Hematopoietic multipotent progenitor cell (in vitro differentiated cells): ENCODE data around the gene TGM4. TPM values are rescaled to one million over a fixed set of nuclear protein-coding genes. Genes with fewer than 3 reads are reported as not detected.

ENCODE experiments used
- DNase-seq, 3 donors: peaks; one replicate each; pipeline ENCODE4 v3.0.0-alpha.2; 2011 to 2015; ENCODE audit warnings: low read depth in 2 of 3, low spot score in 2 of 3
- total RNA-seq: library from RNA; depleted of rRNA; stranded (reverse); fragments of >200 nt; gene quantifications from one replicate; pipeline ENCODE4 v1.2.3, GENCODE V29; 2012

The TGM4 gene
- total RNA-seq, 1 donor = not detected

- peak; percentile 33 to 72 (median 57) for DNase-seq
These were observed 39.6 kb downstream of the TGM4 start for GRCh38 chr3:44913868-44914468.

- no peak for DNase-seq
These were observed 40.5 kb downstream of the TGM4 start for GRCh38 chr3:44914936-44915335.

GRCh38 chr3:44915702-44916438 lies 41.5 kb downstream of the TGM4 start:
- DNase-seq = peak in 1 of 3 donors; percentile 2

DNA sequence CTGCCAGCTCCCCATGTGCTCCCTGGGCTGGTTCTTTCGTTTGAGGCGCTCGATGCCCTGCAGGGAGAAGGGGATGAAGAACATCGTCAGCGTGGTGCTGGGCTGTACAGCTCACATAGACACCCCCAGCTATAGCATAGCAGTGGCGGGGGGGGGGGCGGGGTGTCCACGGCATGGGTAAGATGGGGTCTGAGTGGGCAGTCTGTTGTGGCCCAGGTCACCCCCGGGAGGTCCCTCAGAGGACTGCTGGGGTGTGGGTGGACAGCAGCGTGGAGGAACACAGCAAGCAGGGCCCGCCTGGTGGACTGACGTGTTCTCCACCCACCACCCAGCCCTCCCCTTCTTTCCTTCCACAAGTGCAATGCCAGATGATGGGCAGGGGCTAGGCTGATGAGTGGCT lies 43.7 kb downstream of the TGM4 start:
- no peak for DNase-seq

GRCh38 chr3:44918581-44918980 lies 44.2 kb downstream of the TGM4 start:
- DNase-seq = no peak

GRCh38 chr3:44920081-44920480 lies 45.7 kb downstream of the TGM4 start:
- no peak for DNase-seq

DNA sequence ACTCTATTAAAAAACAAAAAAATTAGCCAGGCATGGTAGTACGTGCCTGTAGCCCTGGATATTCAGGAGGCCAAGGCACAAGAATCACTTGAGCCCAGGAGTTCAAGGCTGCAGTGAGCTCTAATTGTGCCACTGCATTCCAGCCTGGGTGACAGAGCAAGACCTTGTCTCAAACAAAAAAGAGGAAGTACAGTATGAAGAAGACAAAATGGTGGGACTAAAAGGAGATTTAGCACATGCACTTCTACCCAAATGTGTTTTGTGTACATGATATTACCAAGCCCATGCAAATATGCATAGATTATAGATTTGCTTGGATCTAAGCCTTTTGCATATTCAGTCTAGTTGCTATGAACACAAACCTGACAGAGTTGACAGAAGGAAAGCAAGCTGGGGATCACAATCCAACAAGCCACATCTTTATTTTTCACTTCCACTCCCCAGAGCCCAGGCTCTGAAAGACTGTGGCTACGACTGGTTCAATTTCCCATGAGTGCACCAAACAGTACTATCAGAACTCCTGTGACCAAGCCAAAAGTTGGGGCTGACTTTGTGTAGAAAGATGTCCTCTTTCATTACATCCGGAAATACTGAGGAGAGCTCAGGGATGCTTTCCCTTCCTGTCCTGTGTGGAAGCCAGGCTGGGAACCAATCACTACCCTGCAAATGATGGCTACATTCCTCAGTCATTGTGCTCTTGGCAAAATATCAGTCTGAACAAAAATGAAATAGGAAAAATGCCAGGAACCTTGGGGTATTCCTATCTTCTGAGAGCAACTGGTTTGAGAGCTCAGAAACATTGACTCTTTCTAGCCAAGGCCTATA lies 49.4 kb downstream of the TGM4 start:
- peak in 1 of 3 donors; percentile 19 for DNase-seq

DNA sequence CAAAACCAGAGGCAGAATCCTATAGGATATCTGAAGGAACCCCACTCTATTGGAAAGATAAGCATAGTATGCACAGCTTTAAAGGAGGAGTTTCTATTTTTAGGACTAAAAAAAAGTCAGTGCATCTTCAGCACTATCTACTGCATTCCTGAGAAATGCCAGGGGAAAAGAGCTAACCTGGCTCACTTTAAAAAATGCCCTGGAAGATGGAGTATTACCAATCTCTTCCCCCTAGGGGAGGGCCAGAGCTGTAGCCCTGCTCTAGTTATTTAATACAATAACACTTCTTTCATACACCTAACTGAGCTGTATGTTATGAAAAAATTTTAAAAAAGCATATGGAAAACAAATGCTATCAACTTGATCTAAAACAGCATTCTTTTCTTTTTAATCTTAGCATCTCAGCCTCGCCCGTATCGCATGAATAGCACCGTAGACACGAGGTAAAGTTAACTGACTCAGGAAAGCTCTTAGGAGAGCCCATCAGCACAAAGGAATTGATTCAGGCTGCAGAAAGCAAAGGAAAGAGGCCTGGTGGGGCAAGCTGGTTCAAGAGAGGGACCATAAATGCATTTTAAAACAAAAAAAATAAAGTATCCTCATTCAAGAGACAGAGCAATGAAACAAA lies 50.2 kb downstream of the TGM4 start:
- DNase-seq = no peak

GRCh38 chr3:44926172-44926571 lies 51.8 kb downstream of the TGM4 start:
- DNase-seq = no peak

GRCh38 chr3:44926921-44927320 lies 52.5 kb downstream of the TGM4 start:
- DNase-seq = peak in 2 of 3 donors; percentile 18

- DNase-seq = no peak
These were observed 53.0 kb downstream of the TGM4 start for GRCh38 chr3:44927371-44927770.

DNA sequence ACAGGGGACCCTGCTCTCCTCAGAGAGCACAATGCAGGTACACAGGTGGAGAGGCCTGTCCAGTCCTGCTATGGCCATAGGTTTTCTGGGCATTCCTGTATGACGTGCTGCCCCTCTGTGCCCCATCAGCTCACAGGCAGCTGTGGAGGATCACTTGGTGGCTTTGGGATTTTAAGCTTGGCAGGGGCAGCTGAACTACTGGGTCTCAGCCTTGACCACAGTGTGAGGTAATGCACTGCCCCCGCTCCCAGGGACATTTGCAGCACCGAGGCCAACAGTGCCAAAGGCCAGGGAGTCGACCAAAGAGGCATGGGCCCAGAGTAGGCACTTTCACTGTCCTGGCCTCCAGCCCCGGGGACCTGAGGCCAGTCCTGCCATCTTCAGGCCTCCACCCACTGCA lies 55.4 kb downstream of the TGM4 start:
- DNase-seq = no peak

DNA sequence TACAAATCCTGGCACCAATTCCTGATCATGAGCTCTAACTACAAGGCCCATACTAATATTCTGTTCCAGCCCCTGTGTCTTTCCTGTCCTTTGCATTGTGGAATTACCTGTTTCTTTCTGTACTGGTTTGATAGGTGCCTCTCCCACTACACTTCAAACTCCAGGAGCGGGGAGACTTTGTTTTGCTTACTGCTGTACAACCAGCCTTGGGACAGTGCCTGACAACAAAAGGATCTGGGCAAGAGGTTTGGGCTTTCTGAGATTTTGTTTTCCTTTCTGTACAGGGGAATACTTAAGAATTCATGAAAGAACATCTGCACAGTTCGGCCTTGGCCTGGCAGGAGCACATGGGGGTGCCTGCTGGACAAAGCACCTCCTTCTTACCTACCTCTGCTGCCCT lies 56.5 kb downstream of the TGM4 start:
- DNase-seq = no peak

GRCh38 chr3:44931791-44932190 lies 57.4 kb downstream of the TGM4 start:
- DNase-seq = no peak

DNA sequence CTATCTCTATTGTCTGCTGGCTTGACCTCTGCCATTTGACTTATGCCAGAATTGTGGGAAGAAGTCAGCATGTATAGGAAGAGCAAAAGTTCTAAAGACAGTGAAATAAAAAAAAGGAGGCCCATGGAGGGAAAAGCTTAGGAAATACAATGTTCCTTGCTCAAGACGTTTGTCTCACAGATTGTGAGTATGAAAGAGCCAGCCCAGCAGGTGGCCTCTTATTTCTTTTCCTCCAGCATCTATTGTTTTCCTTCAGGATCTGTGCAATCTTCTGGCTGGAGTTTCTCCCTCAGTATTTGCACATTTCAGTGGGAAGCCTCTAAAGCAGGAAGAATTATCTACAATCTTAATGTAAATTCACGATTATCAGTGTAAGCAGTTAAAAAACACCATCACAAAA lies 57.9 kb downstream of the TGM4 start:
- no peak for DNase-seq

GRCh38 chr3:44932986-44933944 lies 58.9 kb downstream of the TGM4 start:
- no peak for DNase-seq

DNA sequence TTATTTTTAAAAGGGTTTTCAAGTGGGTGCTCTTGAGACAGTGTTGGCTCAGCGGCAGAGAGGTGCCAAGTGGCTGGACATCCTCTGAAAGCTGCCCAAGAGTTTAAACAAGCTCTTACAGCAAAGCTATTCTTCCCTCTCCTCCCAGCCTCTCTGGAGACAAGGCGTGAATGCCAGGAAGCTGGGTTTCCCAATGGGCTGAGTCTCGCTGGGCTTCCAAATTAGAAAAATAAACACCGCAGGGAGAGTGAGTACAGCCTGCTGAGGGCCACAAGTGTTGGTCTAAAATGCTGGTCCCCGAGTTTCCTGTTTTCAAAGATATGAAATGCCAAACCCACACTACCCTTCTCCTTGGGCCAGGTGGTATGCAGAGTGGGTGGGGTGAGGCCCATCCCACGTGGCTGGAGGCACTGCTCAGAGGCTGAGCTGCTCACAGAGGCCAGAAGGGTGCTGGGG lies 65.2 kb downstream of the TGM4 start:
- DNase-seq = no peak

- DNase-seq = no peak
These were observed 68.0 kb downstream of the TGM4 start for GRCh38 chr3:44942202-44942921.

DNA sequence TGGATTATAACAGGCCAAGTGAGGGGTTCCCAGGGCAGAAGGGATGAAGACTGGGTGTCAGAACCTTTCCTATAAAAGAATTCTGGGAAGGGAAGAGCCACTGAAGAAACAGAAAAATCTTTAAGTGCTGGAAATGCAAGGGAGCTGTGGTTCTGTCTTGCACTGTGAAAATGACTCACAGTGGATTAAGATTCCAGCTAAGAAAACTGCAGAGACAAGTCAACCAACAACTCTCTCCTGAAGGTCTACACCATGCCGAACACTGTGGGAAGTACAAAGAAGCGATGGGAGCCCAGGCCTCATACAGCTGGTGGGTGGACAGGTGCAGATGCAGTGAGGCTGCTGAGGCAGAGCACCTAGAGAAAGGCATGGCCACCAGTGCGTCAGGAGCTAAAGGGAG lies 73.8 kb downstream of the TGM4 start:
- DNase-seq = no peak
